Measurements from ENCODE around the gene KCNQ4.

Gene KCNQ4

DNA sequence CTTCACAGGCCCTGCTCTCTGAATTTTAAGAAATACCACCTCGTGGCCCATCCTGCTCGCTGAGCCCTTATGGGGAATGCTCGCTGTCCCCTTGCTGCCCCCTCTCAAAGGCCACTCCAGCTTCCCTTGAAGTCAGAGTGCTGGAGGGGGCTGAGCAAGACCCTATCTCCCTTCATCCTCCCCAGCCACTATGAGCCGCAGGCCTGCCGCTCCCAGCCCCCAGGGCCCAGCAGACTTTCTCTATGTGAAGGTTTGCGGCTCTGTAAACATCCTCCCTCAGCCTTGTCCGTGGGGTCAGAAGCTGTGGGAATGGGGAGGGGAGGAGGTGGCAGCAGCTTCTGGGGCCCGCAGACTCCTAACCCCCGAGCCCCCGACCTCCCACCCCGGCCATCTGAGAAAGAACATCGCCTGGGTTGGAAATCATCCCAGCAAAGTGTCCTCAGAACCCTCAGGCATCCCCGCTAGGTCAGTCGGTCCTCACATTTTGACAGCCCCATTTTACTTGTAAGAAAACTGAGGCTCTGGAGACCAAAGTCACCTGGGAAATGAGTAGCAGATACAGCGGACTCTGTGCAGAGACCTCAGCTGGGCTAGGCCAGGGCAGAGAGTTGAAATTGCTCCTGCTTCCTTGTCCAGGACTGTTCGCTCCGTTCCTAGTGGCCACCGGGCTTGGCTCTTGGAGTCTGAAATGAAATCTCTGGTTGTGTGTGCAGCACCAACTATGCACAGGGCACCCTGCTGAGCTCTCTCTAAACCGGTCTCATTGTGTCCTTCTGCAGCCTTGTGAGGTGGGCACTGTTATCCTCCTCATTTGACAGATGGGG, 4.4 kb downstream of the KCNQ4 start:
- no peak for TF ChIP-seq NFRKB (IDR thresholded peaks at IDR 0.05)
- TF ChIP-seq, protein P1, sequence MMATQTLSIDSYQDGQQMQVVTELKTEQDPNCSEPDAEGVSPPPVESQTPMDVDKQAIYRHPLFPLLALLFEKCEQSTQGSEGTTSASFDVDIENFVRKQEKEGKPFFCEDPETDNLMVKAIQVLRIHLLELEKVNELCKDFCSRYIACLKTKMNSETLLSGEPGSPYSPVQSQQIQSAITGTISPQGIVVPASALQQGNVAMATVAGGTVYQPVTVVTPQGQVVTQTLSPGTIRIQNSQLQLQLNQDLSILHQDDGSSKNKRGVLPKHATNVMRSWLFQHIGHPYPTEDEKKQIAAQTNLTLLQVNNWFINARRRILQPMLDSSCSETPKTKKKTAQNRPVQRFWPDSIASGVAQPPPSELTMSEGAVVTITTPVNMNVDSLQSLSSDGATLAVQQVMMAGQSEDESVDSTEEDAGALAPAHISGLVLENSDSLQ (IDR thresholded peaks at IDR 0.05), result no peak
- TF ChIP-seq HDGF (IDR thresholded peaks at IDR 0.05; ENCODE audit: borderline replicate concordance), result no peak
- no peak for TF ChIP-seq SUZ12 (IDR thresholded peaks at IDR 0.05)
- no peak for TF ChIP-seq CTBP1 (IDR thresholded peaks at IDR 0.05; ENCODE audit: borderline replicate concordance)
- TF ChIP-seq L3MBTL2 (conservative IDR thresholded peaks at IDR 0.05), result no peak
- no peak for TF ChIP-seq TARDBP (IDR thresholded peaks at IDR 0.05)
- no peak for TF ChIP-seq FOXM1 (IDR thresholded peaks at IDR 0.05; ENCODE audit: borderline replicate concordance)
- TF ChIP-seq FOXK2 (IDR thresholded peaks at IDR 0.05), result no peak
- TF ChIP-seq ZNF384 (IDR thresholded peaks at IDR 0.05), result no peak
- no peak for TF ChIP-seq ARNT (IDR thresholded peaks at IDR 0.05)
- TF ChIP-seq SP1 (IDR thresholded peaks at IDR 0.05), result no peak
- TF ChIP-seq FOXA1 (IDR thresholded peaks at IDR 0.05), result no peak
- no peak for DNase-seq (ENCODE audit: extremely low spot score)
- POLR2A ChIA-PET, result no interaction called here
- CTCF ChIA-PET, result no interaction called here

DNA sequence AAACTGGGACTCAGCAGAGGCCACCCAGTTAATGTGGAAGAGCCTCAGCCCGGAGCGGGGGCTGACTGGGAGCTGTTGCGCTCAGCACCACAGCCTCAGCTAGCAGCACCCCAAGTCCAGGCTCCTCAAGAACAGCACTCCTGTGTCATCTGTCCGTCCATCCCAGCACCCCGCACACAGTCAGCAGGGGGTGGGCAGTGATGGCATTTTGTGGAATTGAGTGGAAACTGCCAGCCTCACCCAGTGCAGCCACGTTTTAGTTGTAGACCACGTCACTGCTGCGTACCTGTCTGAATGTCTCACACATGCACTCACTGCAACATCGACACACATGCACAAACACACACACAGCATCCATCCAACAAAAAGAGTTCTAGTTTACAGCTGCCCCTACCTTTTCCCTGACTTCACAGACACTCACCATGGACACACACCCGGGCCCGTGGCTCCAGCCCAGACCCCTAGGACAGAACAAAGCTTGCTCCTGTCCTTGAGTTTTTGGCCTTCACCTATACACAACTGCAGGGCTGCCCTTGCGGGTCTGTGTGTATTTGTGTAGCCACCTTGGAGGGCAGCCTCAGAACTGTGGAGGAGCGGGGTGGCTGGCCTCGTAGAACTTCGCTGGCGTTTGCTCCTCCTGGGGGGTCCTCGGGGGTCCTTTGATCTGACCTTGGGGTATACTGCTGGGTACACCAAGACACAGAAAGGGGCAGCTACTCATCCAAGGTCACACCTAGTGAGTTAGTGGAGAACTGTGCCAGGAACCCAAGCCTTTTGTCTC, 5.2 kb downstream of the KCNQ4 start:
- no peak for TF ChIP-seq BHLHE40 (IDR thresholded peaks at IDR 0.05; ENCODE audit: borderline replicate concordance)
- TF ChIP-seq FOXK2 (IDR thresholded peaks at IDR 0.05), result no peak
- TF ChIP-seq, protein P1 (IDR thresholded peaks at IDR 0.05), result no peak
- TF ChIP-seq ARNT (IDR thresholded peaks at IDR 0.05), result no peak
- no peak for TF ChIP-seq NFRKB (IDR thresholded peaks at IDR 0.05)
- TF ChIP-seq ZNF384 (IDR thresholded peaks at IDR 0.05), result no peak
- no peak for TF ChIP-seq SP1 (IDR thresholded peaks at IDR 0.05)
- TF ChIP-seq LEF1 (IDR thresholded peaks at IDR 0.05; ENCODE audit: borderline replicate concordance), result no peak
- no peak for TF ChIP-seq TARDBP (IDR thresholded peaks at IDR 0.05)
- TF ChIP-seq SUZ12 (IDR thresholded peaks at IDR 0.05), result no peak
- TF ChIP-seq ELF4 (IDR thresholded peaks at IDR 0.05), result no peak
- no peak for TF ChIP-seq FOXM1 (IDR thresholded peaks at IDR 0.05; ENCODE audit: borderline replicate concordance)
- no peak for TF ChIP-seq HDGF (IDR thresholded peaks at IDR 0.05; ENCODE audit: borderline replicate concordance)
- TF ChIP-seq L3MBTL2 (conservative IDR thresholded peaks at IDR 0.05), result no peak
- no peak for TF ChIP-seq CTBP1 (IDR thresholded peaks at IDR 0.05; ENCODE audit: borderline replicate concordance)
- no peak for TF ChIP-seq FOXA1 (IDR thresholded peaks at IDR 0.05)
- CTCF ChIA-PET, result no interaction called here
- POLR2A ChIA-PET, result no interaction called here
- no peak for DNase-seq (ENCODE audit: extremely low spot score)

DNA sequence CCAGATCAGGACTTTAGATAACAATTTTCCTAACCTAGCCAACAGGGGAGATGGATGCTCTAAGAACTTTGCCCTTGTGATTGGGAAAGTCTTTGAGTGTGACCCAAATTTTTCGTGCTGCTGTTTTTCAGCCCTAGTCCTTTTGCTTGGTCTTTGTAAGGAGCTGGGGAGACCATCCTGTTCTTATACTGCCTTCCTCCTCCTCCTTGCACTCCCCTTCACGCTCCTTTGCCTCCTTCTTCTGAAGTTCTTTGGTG, 5.7 kb downstream of the KCNQ4 start:
- TF ChIP-seq ZNF384 (IDR thresholded peaks at IDR 0.05) (no peak), NFRKB (IDR thresholded peaks at IDR 0.05) (no peak), FOXA1 (IDR thresholded peaks at IDR 0.05) (no peak), ARNT (IDR thresholded peaks at IDR 0.05) (no peak), SP1 (IDR thresholded peaks at IDR 0.05) (no peak), TARDBP (IDR thresholded peaks at IDR 0.05) (no peak), ELF4 (IDR thresholded peaks at IDR 0.05) (no peak)
- ChIA-PET CTCF (no interaction called here), POLR2A (interaction anchor here (1.4 kb wide), 1 partner anchor 98 kb away, joined by 4 read pairs; no protein-coding TSS in a partner anchor)
- DNase-seq (ENCODE audit: extremely low spot score), result no peak

DNA sequence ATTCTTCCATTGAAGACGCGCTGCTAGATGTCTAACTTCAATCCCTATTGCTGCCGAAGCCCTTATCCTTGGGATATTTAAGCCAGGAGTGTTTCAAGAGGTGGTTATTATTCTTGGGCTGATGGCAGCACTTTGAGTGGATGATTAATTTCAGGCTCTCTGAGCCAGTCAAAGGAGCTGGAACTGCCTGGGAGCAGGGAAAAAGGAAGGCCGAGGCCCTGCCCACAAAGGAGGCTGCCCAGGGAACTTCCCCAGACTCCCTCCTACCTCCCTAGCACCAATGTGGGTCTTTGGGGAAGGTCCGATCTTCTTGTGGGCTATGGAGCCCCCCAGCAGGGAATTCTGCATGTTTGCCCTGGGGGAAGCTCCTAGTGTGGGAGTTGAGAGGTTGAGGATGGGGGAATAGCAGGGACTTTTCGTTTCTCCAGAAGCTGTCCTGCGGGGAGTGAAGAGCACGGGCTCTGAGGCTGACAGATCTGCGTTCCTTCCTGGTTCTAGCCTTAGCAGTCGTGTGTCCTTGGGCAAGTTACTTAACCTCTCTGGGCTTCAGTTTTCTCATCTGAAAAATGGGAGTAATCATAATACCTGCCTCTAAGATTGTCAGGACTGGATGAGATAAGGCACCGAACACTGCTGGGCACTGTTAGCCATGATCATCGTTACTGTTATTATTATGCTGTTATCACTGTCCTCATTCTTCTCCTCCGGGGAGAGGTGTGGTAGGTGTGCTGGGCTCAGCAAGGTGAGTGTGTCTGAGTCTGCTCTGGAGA, 6.3 kb downstream of the KCNQ4 start:
- ChIA-PET CTCF (no interaction called here), POLR2A (interaction anchor here (1.4 kb wide), 1 partner anchor 99 kb away, joined by 4 read pairs; no protein-coding TSS in a partner anchor)
- TF ChIP-seq, protein P1 (IDR thresholded peaks at IDR 0.05), result 0 out of 2 replicates have a peak, but pooled peaks have one; percentile 19
- TF ChIP-seq L3MBTL2 (conservative IDR thresholded peaks at IDR 0.05) (no peak), SUZ12 (IDR thresholded peaks at IDR 0.05) (no peak), NFRKB (IDR thresholded peaks at IDR 0.05) (no peak), BHLHE40 (IDR thresholded peaks at IDR 0.05; ENCODE audit: borderline replicate concordance) (no peak)
- no peak for DNase-seq (ENCODE audit: extremely low spot score)

DNA sequence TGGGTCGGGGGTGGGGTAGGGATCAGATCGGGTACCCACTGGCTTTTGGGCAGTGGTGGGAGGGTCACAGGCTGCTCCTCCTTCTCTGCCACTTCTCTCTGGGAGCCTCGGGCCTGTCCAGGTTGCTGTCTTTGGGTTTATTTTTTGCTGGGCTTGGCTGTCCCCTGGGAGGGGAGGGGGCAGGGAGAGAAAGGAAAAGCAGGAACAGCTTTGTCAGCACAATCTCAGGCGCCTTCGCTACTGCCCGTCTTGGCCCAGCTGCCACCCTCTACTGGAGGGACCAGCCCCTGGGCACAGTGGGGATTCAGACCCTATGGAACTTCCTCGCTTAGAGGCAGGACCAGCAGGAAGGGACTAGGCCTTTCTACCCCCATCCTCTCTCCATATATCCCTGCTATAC, 8.4 kb downstream of the KCNQ4 start:
- POLR2A ChIA-PET, result no interaction called here
- no peak for DNase-seq (ENCODE audit: extremely low spot score)
- TF ChIP-seq TARDBP (IDR thresholded peaks at IDR 0.05), result no peak
- no peak for TF ChIP-seq FOXK2 (IDR thresholded peaks at IDR 0.05)
- no peak for TF ChIP-seq ELF4 (IDR thresholded peaks at IDR 0.05)
- TF ChIP-seq HDGF (IDR thresholded peaks at IDR 0.05; ENCODE audit: borderline replicate concordance), result no peak
- TF ChIP-seq FOXM1 (IDR thresholded peaks at IDR 0.05; ENCODE audit: borderline replicate concordance), result no peak
- TF ChIP-seq, protein P1 (IDR thresholded peaks at IDR 0.05), result no peak
- TF ChIP-seq LEF1 (IDR thresholded peaks at IDR 0.05; ENCODE audit: borderline replicate concordance), result no peak
- no peak for TF ChIP-seq ARNT (IDR thresholded peaks at IDR 0.05)
- no peak for TF ChIP-seq FOXA1 (IDR thresholded peaks at IDR 0.05)
- TF ChIP-seq SUZ12 (IDR thresholded peaks at IDR 0.05), result no peak
- TF ChIP-seq SP1 (IDR thresholded peaks at IDR 0.05), result no peak
- no peak for TF ChIP-seq NFRKB (IDR thresholded peaks at IDR 0.05)
- no peak for TF ChIP-seq CTBP1 (IDR thresholded peaks at IDR 0.05; ENCODE audit: borderline replicate concordance)
- TF ChIP-seq ZNF384 (IDR thresholded peaks at IDR 0.05), result no peak
- no peak for TF ChIP-seq BHLHE40 (IDR thresholded peaks at IDR 0.05; ENCODE audit: borderline replicate concordance)
- no peak for TF ChIP-seq L3MBTL2 (conservative IDR thresholded peaks at IDR 0.05)
- CTCF ChIA-PET, result interaction anchor here (0.8 kb wide), 1 partner anchor 40 kb away, joined by 3 read pairs; no protein-coding TSS in a partner anchor

Measured in HEK293T (cell line).